Glomerular endothelial cell (primary cell): ENCODE data around the gene ADGRL3. TPM values are rescaled to one million over a fixed set of nuclear protein-coding genes. Genes with fewer than 3 reads are reported as not detected.
"Not testable (repeated sequence)": the region's sequence is repeated elsewhere in the genome, so short reads cannot be mapped to it uniquely, and the experiment has no call there.

Source experiments
- DNase-seq: peaks from one replicate; pipeline ENCODE4 v3.0.0-alpha.2; 2011; ENCODE audit warnings: low read depth, low spot score; ENCODE audit errors: extremely low read depth
- total RNA-seq: library from RNA; depleted of rRNA; stranded (reverse); fragments of >200 nt; gene quantifications from 2 replicates; pipeline ENCODE4 v1.2.3, GENCODE V29; 2015

The ADGRL3 gene
- total RNA-seq, 1 donor from 2014 or later = 1.1 TPM

DNA sequence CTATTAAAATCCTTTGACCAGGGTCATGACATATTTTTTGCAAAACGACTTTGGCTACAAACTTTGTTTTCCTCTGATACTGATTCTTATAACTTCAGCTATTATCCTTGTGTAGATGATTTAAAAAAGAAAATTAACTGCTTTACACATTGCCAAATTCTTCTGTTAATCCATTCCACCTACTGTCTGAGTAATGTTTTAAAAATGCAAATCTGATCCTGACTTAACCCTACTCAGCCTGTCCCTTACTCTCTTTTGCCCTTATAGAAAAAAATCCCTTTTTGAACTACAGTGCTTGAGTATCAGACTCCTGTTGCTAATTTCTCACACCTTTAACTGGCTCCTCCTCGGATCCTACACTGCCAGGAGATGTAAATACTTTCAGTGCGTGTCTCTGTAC lies 723.1 kb downstream of the ADGRL3 start:
- DNase-seq = no peak

DNA sequence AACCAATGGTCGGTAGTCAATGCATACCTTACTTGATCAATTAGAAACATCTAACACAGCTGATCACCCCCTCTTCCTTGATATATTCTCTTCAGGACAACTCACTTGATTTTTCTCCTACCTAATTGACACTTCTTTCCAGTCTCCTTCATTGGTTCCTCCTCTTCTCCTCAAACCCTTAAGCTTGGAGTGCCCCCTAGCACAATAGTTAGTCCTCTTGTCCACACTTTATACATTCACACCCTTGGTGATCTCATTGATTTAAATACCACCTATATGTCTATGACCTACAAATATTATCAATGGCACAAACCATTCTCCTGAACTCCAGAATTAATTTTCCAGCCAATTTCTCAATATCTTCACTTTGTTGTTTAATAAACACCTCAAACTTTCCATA lies 724.0 kb downstream of the ADGRL3 start:
- no peak for DNase-seq

DNA sequence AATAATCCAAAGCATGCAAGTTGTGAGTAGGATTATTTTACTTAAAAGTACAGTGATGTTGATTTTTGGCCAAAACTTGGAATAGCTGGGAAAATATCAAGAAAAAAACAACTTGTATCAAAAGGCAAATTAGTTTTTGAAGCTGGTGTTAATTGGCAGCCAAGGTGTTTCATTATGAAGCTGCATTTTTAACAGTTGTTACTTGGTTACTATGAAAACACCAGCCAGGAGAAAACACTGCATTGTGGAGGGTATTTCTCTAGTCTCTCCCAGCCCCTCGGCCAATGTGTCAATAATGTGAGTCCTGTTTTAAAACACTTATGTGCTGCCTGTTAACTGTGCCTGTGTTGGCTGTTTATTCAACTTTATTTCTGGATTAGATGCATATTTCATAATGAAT lies 733.4 kb downstream of the ADGRL3 start:
- no peak for DNase-seq

DNA sequence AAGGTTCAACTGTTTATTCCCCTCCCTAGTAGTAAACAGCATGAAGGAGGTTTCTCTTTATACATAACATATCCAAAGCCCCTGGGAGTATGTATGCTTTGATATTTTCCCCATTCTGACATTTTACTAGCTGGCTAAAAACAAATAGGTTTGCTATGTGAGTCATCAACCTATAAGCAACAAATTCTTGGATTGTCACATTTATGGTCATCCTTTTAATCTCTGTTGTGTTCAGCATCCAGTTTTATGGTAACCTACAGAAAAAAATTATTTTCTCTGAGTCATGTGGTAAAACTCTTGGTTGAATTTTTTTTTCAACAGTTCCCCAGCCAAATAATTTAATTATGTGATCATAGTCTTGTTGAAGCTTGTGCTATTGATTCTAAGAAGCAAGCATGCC lies 734.1 kb downstream of the ADGRL3 start:
- DNase-seq = no peak

DNA sequence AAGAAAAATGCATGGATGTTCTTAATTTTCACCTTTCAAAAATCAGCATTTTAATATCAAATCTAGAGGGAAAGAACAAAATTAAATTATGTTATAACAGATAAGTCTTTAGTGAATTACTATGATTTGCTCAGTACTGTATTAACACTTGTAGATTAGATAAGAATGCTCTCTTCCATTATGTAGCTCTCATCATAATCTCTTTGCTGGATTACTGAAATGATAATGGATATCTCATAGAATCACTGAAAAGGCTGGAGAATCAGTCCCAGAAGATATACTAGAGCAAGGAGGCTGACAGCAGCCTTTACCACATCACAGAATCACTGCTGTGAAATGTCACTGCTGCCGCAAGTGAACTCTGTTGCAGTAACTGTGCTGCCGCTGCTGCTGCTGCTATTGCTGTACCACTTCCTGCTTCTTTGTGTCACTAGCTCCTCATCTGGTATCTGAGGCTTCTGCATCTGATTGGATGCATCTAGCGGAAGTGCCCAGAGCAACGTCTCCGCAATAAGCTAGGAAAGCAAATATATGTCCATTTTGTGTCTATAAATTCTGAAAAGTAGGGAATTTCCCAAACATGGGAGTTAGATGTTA lies 738.2 kb downstream of the ADGRL3 start:
- DNase-seq = no peak

DNA sequence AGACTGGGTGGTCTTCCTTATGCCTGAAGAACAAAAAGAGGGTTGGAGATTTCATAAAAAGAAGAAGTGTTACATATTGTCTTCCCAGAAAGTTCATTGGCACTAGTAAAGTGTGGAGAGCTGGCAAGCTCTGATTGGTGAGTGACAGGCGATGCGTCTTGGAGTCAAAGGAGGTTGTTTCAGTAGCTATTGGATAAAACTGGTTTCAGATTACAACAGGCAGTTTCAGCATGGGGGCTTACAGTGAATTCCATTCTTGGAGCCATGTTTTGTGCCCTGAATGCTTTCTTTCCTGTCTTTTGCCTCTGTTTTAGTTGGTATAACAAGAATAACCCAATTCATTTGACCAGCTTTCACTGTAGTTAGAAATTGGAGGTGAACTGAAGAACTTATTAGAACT lies 750.5 kb downstream of the ADGRL3 start:
- no peak for DNase-seq

DNA sequence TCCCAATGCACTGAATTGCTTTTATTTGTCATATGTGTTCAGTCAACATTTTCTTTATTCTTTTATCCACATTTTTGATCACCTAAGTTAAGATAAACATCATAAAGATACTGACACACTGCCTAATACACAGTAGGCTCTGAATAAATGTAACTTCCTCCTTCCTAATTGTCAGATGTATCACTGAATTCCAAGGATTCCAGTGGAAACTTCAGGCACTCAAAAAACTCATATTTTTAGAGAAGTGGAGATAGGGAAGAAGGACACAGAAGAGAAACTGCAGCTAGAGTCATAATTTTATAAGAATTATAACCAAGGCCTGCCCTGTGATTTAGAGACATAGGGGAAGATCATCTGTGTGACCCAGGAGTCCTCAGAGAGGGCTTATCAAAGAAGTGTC lies 753.3 kb downstream of the ADGRL3 start:
- DNase-seq = no peak

DNA sequence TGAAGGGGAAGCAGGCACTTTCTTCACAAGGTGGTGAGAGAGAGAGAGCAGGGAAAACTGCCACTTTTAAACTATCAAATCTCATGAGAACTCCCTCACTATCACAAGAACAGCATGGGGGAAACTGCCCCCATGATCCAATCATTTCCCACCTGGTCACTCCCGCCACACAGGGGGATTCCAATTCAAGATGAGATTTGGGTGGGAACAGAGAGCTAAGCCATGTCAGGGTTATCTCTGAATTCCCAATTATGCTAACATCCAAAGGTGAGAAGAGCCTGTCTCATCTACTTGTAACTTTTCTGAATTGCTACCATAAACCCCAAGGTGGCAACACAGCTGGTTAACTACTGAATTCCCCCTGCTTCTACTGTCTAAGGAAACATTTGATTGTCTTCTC lies 758.5 kb downstream of the ADGRL3 start:
- DNase-seq = no peak

DNA sequence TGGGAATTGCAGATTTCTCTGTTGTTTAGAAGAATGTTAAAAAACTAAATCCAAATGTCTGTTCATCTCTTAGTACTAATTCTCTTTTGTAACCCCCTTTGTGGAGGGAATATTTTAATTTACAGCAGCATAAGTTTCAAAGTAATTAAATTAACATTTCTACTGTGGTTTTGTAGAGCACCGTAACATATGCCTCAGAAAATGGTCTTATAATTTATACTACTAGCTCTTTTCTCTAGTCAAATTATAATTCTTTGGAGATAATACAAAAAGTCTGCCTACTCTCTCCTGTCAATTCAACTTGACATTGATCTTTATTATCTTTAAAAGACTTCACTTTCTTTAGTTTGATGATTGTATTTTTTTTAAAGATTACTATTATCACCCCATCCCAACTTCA lies 759.0 kb downstream of the ADGRL3 start:
- no peak for DNase-seq

DNA sequence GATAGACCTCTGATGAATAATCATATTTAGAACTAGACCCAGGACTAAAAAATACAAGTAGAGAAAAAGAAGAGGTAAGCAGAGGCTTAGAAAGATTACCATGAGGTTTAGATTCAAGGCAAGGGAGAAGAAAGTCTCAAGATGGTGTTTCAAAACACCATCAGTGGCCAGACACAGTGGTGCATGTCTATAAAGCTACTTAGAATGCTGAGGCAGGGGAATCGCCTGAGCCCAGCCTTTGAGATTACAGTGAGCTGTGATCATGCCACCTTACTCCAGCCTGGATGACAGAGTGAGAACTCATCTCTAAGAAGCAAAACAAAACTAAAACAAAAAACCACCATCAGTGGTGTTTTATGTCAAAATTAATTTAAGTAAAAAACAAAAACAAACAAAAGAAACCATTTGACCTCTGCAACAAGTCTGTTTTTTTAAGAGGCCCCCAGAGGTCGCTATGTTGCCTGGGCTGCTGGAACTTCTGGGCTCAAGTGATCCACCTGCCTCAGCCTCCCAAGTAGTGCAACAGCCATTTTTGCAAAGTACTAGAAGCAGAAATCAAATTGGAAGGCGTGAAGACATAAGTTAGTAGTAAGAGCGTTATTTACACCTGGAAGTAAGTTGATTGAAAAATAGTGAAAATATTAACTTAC lies 784.3 kb downstream of the ADGRL3 start:
- DNase-seq = no peak

DNA sequence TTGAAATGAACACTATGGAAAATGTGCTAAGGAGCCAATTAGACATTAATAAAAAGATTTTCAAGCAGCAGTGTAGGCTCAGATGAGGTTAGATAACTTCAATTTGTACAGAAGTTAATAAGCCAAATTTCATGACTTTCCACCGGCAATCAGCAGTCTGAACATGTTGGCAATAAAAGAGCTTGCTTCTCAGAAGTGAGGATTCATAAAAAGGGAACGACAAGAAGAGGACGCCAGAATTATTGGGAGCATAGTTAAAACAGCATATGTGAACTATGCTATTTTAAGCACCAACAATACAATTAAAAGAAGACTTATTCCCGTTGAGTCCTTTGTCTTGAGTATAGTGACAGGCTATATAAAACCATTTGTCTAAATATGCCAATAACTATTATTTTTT lies 785.3 kb downstream of the ADGRL3 start:
- DNase-seq = no peak

DNA sequence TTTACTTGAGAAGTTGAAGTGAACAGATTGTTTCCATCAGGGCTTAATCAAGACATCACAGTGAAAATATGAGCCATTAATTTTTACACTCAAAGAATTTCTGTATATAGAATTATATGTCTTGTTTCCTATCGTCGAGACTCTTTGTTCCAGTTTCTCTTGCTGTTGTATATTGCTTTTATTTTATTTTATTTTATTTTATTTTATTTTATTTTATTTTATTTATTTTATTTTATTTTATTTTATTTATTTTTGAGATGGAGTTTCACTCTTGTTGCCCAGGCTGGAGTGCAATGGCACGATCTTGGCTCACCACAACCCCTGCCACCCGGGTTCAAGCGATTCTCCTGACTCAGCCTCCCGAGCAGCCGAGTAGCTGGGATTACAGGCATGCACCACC lies 786.8 kb downstream of the ADGRL3 start:
- not testable (repeated sequence) for DNase-seq

DNA sequence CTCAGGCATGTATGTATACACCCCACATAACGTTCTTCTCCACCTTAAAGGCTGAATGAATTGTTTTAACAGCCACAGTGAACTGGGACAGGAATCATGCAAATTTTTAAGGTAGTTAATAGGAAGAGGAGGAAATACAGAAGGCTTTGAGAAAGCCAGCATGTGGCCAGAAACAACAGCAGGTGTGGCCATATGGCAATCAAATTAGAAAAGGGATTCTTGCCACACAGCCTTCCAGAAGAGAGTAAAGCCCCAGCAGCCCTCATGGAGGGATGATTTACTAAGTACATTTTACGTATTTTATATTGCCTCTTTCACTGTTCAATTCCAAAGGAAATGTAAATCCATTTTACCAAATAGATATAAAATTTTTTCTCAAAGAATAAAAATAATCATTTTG lies 792.2 kb downstream of the ADGRL3 start:
- no peak for DNase-seq

DNA sequence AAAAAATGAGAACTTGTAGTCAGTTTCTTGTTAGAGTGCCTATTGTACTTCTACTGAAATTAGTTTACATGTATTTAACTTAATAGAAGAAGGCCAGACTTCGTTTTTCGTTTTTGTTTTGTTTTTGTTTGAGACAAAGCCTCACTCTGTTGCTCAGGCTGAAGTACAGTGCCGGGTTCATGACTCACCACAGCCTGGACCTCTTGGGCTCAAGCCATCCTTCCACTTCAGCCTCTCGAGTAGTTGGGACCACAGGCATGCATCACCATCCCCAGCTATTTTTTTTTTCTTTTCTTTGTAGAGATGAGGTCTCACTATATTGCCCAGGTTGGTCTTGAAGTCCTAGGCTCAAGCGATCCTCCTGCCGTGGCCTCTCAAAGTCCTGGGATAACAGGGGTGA lies 793.9 kb downstream of the ADGRL3 start:
- DNase-seq = no peak

DNA sequence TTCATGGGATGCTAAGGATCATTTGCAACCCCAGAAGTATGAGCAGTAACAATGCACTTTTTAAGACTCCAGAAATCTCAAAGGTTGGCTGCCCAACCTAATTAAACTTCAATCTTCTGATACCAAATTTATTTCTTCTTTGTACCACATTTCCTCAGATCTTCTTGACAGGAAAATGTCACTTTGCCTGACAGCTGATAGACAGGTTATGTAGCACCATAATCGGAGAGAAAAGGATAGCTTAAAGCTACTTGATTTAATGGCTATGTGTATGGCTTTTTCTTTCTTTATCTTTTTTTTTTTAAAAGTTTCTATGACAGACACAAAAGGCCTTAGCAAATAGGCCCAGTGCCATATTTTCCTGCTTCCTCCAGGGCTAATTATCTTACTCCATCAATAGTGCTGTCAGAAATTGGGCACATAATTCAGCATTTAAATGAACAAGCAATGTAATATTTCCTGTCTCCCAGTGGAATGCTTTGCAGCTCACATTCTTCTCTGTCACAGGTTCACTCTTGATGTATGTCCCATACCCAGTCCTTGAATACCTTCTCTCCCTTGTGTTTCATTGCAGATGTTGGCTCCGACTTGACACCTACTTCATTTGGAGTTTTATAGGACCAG lies 795.7 kb downstream of the ADGRL3 start:
- no peak for DNase-seq

DNA sequence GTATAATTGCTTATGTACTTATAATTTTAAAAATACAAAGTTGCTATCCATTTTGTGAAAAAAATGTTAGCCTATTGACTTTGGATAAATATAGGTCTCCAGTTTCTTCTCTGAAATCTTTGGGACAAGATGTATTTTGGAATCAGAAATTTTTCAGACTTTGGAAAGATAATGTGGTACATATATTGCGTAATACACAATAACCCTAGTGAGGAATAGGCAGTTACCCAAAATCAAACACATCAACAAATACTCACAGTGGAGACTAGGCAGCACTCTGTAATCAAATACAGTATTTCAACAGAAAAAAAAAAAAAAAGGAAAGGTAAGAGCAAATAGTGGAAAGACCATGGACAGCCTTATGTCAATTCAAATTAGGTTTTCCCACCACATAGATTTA lies 796.8 kb downstream of the ADGRL3 start:
- no peak for DNase-seq

DNA sequence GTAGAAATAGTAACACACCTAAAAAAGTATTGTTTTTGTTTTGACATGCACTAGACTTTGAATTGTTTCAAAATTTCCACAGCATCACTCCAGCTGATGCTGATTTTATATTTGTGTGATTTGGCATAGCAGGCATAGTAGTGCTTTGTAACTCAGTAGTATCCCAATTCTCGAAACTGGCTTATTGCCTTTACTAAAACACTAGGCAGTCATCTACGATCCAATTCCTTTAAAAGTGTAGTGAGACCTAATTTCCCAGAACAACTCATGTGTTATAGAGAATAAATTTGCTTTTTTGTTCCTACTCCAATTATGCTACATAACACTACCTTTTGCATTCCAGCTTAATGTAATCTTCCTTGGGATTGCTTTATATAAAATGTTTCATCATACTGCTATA lies 797.7 kb downstream of the ADGRL3 start:
- DNase-seq = no peak

DNA sequence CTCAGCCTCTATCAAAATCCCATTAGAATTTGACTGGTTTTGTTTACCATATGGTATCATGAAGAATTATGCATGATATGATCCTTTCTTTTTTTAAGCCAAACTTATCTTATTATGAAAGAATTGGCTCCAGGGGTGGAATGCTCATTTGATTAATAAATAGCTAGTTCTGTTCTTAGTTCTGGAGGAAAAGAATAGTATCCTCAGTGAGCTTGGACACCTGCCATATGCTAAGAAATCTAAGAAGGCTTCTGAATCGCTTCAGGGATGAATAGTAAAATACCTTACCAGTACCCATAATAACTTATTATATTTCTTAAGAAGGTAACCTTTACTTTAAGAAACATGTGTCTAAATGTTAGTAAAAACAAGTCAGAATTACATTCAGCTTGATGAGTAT lies 803.6 kb downstream of the ADGRL3 start:
- DNase-seq = no peak

DNA sequence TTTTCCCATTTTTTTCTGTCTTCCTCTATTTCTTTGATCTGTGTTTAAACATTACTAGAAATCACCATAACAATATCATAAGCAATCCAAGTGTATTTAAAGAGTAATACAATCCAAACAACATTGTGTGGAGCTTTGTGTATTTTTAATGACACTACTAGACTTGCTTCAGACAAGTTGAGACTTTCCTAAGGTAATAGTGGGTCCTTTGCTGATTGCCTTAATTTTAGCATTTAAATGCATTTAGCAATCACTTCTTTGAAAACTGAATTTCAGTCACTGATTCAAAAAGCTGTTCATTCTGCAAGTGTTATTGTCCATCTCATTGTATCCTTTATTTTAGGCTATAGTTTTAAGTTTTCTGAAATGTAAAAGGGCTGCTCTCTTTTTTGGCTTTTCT lies 804.8 kb downstream of the ADGRL3 start:
- DNase-seq = no peak

DNA sequence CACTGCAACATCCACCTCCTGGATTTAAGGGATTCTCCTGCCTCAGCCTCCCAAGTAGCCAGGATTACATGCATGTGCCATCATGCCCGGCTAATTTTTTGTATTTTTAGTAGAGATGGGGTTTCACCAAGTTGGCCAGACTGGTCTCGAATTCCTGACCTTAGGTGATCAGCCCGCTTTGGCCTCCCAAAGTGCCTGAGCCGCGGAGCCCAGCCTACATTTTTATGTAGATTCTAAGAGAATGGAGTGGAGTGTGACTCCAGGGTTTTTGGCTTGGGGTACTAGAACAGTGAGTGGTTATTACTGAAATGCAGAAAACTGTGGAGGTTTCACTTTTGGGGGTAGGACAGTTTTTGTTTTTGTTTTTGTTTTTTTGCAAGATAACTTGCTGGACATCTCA lies 806.0 kb downstream of the ADGRL3 start:
- DNase-seq = no peak

DNA sequence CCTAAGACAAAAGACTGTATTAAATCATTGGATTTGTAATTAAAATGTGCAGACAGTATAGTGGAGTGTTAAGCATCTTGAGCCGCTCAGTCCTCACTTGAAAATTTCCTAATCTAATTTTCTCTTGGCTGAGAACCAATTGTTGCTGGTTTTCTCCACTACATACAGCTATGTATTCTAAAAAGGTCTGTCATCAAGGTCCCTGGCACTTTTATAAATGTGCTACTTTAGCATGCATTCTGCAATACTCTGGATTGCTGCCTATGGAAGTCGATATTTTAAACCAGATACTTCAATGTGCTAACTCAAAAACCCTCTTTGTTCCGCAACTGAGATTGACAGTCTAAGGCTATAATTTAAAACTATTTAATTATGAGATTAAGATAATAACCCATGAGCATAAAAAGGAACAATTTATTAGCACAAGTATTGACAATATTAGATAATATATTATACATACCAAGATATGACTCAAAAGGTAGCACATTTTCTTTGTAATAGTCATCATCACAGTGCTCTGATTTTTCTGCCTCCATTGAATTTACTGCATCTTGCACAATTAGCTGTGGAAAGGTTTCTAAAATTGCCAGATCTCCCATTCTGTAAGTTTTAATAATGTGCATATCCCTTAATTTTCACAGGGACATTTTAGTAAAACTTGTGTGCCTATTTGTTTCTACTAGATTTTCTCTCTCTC lies 815.1 kb downstream of the ADGRL3 start:
- DNase-seq = no peak

DNA sequence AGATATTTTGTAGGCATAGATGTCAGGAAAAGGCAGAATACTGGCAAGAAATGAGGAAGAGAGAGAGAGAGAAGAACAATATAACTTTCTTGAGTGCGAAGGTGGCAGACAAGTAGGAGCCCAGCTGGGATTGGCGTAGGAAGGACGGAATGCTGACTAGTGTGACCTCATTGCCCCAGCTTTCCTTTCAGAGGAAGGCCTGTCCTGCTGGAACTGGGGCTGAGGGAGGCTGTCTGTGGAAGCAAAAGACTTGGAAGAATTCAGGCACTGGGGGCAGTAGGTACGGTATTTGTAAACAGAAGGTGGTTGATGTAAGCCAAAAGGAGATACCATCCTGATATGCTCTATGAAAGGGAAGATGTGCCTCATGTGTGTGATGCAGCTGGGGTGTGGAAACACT lies 818.4 kb downstream of the ADGRL3 start:
- DNase-seq = no peak
